ENCODE measurements around the gene SIDT2.

DNA sequence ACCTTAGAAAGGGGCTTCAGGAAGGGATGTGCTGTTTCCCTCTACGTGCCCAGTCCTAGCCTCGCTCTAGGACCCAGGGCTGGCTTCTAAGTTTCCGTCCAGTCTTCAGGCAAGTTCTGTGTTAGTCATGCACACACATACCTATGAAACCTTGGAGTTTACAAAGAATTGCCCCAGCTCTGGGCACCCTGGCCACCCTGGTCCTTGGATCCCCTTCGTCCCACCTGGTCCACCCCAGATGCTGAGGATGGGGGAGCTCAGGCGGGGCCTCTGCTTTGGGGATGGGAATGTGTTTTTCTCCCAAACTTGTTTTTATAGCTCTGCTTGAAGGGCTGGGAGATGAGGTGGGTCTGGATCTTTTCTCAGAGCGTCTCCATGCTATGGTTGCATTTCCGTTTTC lies 18.5 kb downstream of the SIDT2 start:
- TF ChIP-seq NAIF1 (CRISPR knock-in tag; IDR thresholded peaks at IDR 0.05; ENCODE audit: borderline replicate concordance) (no peak), PRDM15 (CRISPR knock-in tag; IDR thresholded peaks at IDR 0.05) (no peak), RXRA (CRISPR knock-in tag; IDR thresholded peaks at IDR 0.05) (no peak)

Data from HepG2 (cell line).